B cell (primary cell): ENCODE data around the gene SYNGR3. TPM values are rescaled to one million over a fixed set of nuclear protein-coding genes. Genes with fewer than 3 reads are reported as not detected.
A peak's percentile ranks its signal among the peaks of the same experiment; 100 is the strongest.
"Not testable (repeated sequence)": the region's sequence is repeated elsewhere in the genome, so short reads cannot be mapped to it uniquely, and the experiment has no call there.

Experiments
- ATAC-seq: fragments of 200-7000 bp; cut with Tn5 transposase; one replicate; pipeline ENCODE4 v1.10.0; 2021; ENCODE audit warnings: low read depth, mild to moderate bottlenecking, moderate number of reproducible peaks, moderate library complexity
- CTCF ChIA-PET: fragments of 350-600 bp; sonication (Branson Sonifier 250); formaldehyde crosslinking; loops from one replicate; lab custom pipeline; 2021; ENCODE audit warnings: antibody characterized with exemption, inconsistent platforms; lab: Charles Lee
- POLR2A ChIA-PET: fragments of 350-600 bp; sonication (Branson Sonifier 250); formaldehyde crosslinking; loops from one replicate; lab custom pipeline; 2021; ENCODE audit warnings: antibody characterized with exemption; lab: Charles Lee
- DNase-seq: peaks from one replicate; pipeline ENCODE4 v3.0.0; 2013
- H2AFZ ChIP-seq: 2 replicates; pipeline ENCODE4 v1.6.1; 2012; ENCODE audit warnings: mild to moderate bottlenecking, low read depth, low read length; ENCODE audit not compliant: insufficient read depth, poor library complexity, severe bottlenecking
- H3K27ac ChIP-seq, 2 donors: 1 replicate in 1 of 2; 2 replicates in 1 of 2; pipeline ENCODE4 v1.5.1; 2012 to 2013; ENCODE audit warnings: low read length in 2 of 2, mild to moderate bottlenecking in 2 of 2, moderate library complexity in 1 of 2
- H3K27me3 ChIP-seq, 4 experiments: fragments of 200-600 bp in 1 of 4; sonication (generic) in 1 of 4; replicated peaks in 1 of 4; 1 replicate in 2 of 4; 2 replicates in 2 of 4; pipeline versions ENCODE4 v1.6.1 to v1.7.0; 2013 to 2016; ENCODE audit warnings: low read length in 3 of 4, mild to moderate bottlenecking in 2 of 4, mixed read lengths in 1 of 4, moderate library complexity in 1 of 4; ENCODE audit not compliant: insufficient read depth in 4 of 4, control insufficient read depth in 3 of 4; ENCODE audit errors: control extremely low read depth in 1 of 4
- H3K36me3 ChIP-seq, 2 experiments: replicated peaks in 1 of 2; 1 replicate in 1 of 2; 2 replicates in 1 of 2; pipeline versions ENCODE4 v1.6.1 to v1.7.1; 2013; ENCODE audit warnings: low read length in 1 of 2; ENCODE audit not compliant: insufficient read depth in 2 of 2, control insufficient read depth in 1 of 2; ENCODE audit errors: control extremely low read depth in 1 of 2, extremely low read depth in 1 of 2
- H3K4me1 ChIP-seq, 2 donors: fragments of 200-600 bp in 1 of 2; sonication (generic) in 1 of 2; 1 replicate in 1 of 2; 2 replicates in 1 of 2; pipeline versions ENCODE4 v1.5.1 to v1.6.1; 2013 to 2017; ENCODE audit warnings: low read length in 2 of 2; ENCODE audit not compliant: control insufficient read depth in 2 of 2, insufficient read depth in 2 of 2
- H3K4me2 ChIP-seq: replicated peaks from 2 replicates; pipeline ENCODE3; 2012; ENCODE audit warnings: mild to moderate bottlenecking, low read depth, low read length; ENCODE audit not compliant: poor library complexity, severe bottlenecking
- H3K4me3 ChIP-seq, 5 experiments: fragments of 200-600 bp in 1 of 5; sonication (generic) in 1 of 5; 1 replicate in 3 of 5; 2 replicates in 2 of 5; pipeline versions ENCODE4 v1.5.1 to v1.7.0; 2011 to 2016; ENCODE audit warnings: low read length in 4 of 5, mild to moderate bottlenecking in 4 of 5, low read depth in 2 of 5, control low read depth in 1 of 5, moderate library complexity in 1 of 5; ENCODE audit not compliant: insufficient read depth in 1 of 5; ENCODE audit errors: control extremely low read depth in 1 of 5, extremely low read depth in 1 of 5
- H3K79me2 ChIP-seq: fragments of 200-600 bp; sonication (generic); one replicate; pipeline ENCODE4 v1.6.0; 2016; ENCODE audit warnings: low read length; ENCODE audit not compliant: control insufficient read depth, insufficient read depth
- H3K9ac ChIP-seq: fragments of 200-600 bp; sonication (generic); 2 replicates; pipeline ENCODE4 v1.6.1; 2017; ENCODE audit warnings: mild to moderate bottlenecking, low read length, moderate library complexity
- H3K9me3 ChIP-seq, 3 donors: one replicate each; pipeline versions ENCODE4 v1.6.1 to v1.7.1; 2013; ENCODE audit warnings: low read length in 2 of 3; ENCODE audit not compliant: control insufficient read depth in 2 of 3, insufficient read depth in 1 of 3; ENCODE audit errors: control extremely low read depth in 1 of 3
- H4K20me1 ChIP-seq: 2 replicates; pipeline ENCODE4 v1.6.0; 2012; ENCODE audit warnings: mild to moderate bottlenecking, low read length; ENCODE audit not compliant: insufficient read depth, control insufficient read depth, poor library complexity, severe bottlenecking
- H3K27ac Mint-ChIP-seq: one replicate; pipeline ENCODE4 v1.8.0; 2021; ENCODE audit warnings: mixed read lengths
- H3K27me3 Mint-ChIP-seq: one replicate; pipeline ENCODE4 v1.8.0; 2021; ENCODE audit warnings: mixed read lengths
- H3K4me1 Mint-ChIP-seq: one replicate; pipeline ENCODE4 v1.8.0; 2021; ENCODE audit warnings: mixed read lengths
- H3K4me3 Mint-ChIP-seq: one replicate; pipeline ENCODE4 v1.8.0; 2021; ENCODE audit warnings: mixed read lengths
- H3K9me3 Mint-ChIP-seq: one replicate; pipeline ENCODE4 v1.8.0; 2022; ENCODE audit warnings: mixed read lengths; ENCODE audit not compliant: insufficient read depth
- CTCF ChIP-seq: fragments of 200-600 bp; IDR thresholded peaks from one replicate; pipeline ENCODE4 v1.8.0; 2022; ENCODE audit warnings: antibody characterized with exemption, mild to moderate bottlenecking
- EZH2 ChIP-seq: IDR thresholded peaks from 2 replicates; pipeline ENCODE4 v1.6.1; 2012; ENCODE audit warnings: borderline replicate concordance, low read depth, mild to moderate bottlenecking, moderate library complexity, low read length; ENCODE audit not compliant: insufficient read depth, poor library complexity, severe bottlenecking
- WGBS: methylation state at CpG from one replicate; pipeline ENCODE4 v1.1.5; 2013; ENCODE audit warnings: missing lambda C conversion rate; ENCODE audit not compliant: insufficient coverage; 5-methylcytosine and 5-hydroxymethylcytosine counted together
- intact Hi-C: fragments of 100-400 bp; cut with micrococcal nuclease; formaldehyde crosslinking; loops from one replicate; pipeline ENCODE4 v1.10.0; 2022
- polyA plus RNA-seq: library from polyadenylated mRNA; depleted of rRNA; stranded (reverse); fragments of >200 nt; gene quantifications from 2 replicates; pipeline ENCODE4 v1.2.3, GENCODE V29; 2012
- total RNA-seq, 2 donors: library from RNA; stranded (reverse); fragments of 120-200 nt in 1 of 2; gene quantifications; 1 replicate in 1 of 2; 2 replicates in 1 of 2; pipeline versions ENCODE4 v1.2.3 to v1.2.4, GENCODE V29; 2013 to 2022

The SYNGR3 gene
- total and polyA plus RNA-seq, 2 donors (not counting 1 experiment from before 2014, with no cell fraction given): 19.5 to 19.8 TPM

- H3K9me3 Mint-ChIP-seq: no peaks in the 10 kb centered on the region
- Histone ChIP-seq H3K36me3 (peaks cover 0 to 6% of the 10 kb centered on the region in 2 experiments), H3K27me3 (no peaks in the 10 kb centered on the region), H3K4me3 (peak within 1 kb of the TSS; percentile 61 to 87 (median 77)), H3K4me1 (peaks cover 35 to 44% of the 10 kb centered on the region in 2 donors), H3K9ac (peak within 1 kb of the TSS; percentile 82), H4K20me1 (peaks cover 43% of the 10 kb centered on the region), H2AFZ (peak within 1 kb of the TSS; percentile 80), H3K79me2 (peaks cover 51% of the 10 kb centered on the region), H3K27ac (peak within 1 kb of the TSS; percentile 87 to 95), H3K9me3 (no peaks in the 10 kb centered on the region), H3K4me2 (peak within 1 kb of the TSS; percentile 77)
- DNase-seq (peak; percentile 90), ATAC-seq (peak; percentile 97)
- CTCF ChIA-PET: no interaction called here
- peak within 1 kb of the TSS; percentile 95 for H3K4me3 Mint-ChIP-seq
- TF ChIP-seq CTCF (no peak), EZH2 (no peak)
- H3K27me3 Mint-ChIP-seq: no peaks in the 10 kb centered on the region
- WGBS: 6% methylated on average over 52 of the region's 52 CpGs
- peak within 1 kb of the TSS; percentile 95 for H3K27ac Mint-ChIP-seq
- peaks cover 38% of the 10 kb centered on the region for H3K4me1 Mint-ChIP-seq
- intact Hi-C loops: loop anchor here (1.0 to 2.0 kb wide), 7 partner anchors 13 to 145 kb away; partner anchors contain the start of genes GFER, NDUFB10, NTHL1 and RPS2
- POLR2A ChIA-PET: interaction anchor here (1.4 kb wide), 1 partner anchor 45 kb away, joined by 3 read pairs; the partner anchor contains the start of gene RPS2
Observed at GRCh38 chr16:2009791-2010510, 20.2 kb downstream of the SYNGR3 start, which contains the start of gene ZNF598. TSS of gene ZNF598 (minus strand) at chr16:2009821.

- not testable (repeated sequence) for H3K27ac ChIP-seq, H3K27me3 ChIP-seq, H3K9me3 Mint-ChIP-seq
Observed at GRCh38 chr16:2011726-2012125, 22.0 kb downstream of the SYNGR3 start.

More at GRCh38 chr16:2011726-2012125, 22.0 kb downstream of the SYNGR3 start:
- DNase-seq, H3K9me3 ChIP-seq, H3K4me3 ChIP-seq, intact Hi-C loops, H3K27ac Mint-ChIP-seq, H3K36me3 ChIP-seq, H2AFZ ChIP-seq, ATAC-seq, H3K4me2 ChIP-seq, H3K9ac ChIP-seq, H3K4me3 Mint-ChIP-seq, H3K27me3 Mint-ChIP-seq: not testable (repeated sequence)
- peaks cover 25% of the 10 kb centered on the region for H4K20me1 ChIP-seq
- ChIA-PET POLR2A (interaction anchor here (0.7 kb wide), 1 partner anchor 9 kb away, joined by 5 read pairs; no protein-coding TSS in a partner anchor), CTCF (interaction anchor here (0.6 to 2.8 kb wide), 4 partner anchors 7 to 129 kb away, joined by 3 to 10 read pairs (median 5); no protein-coding TSS in a partner anchor)
- peaks cover 33% of the 10 kb centered on the region for H3K79me2 ChIP-seq
- WGBS: 78% methylated on average over 5 of the region's 9 CpGs
- peaks cover 30 to 34% of the 10 kb centered on the region in 2 donors for H3K4me1 ChIP-seq
- H3K4me1 Mint-ChIP-seq: peaks cover 27% of the 10 kb centered on the region
